Stomach (tissue), 9 donors: ENCODE data around the gene WDR87. TPM values are rescaled to one million over a fixed set of nuclear protein-coding genes. Genes with fewer than 3 reads are reported as not detected.

Source experiments
- DNase-seq, 2 donors: peaks; one replicate each; pipeline versions ENCODE4 v3.0.0 to v3.0.0-alpha.2; 2013 to 2019
- H3K27ac ChIP-seq, 5 donors: fragments of 200-600 bp in 4 of 5; sonication (generic) in 4 of 5; one replicate each; pipeline ENCODE4 v1.5.1; 2013 to 2019; ENCODE audit warnings: mild to moderate bottlenecking in 1 of 5, moderate library complexity in 1 of 5
- H3K27me3 ChIP-seq, 3 donors: fragments of 200-600 bp; sonication (generic); one replicate each; pipeline ENCODE4 v1.5.1; 2017 to 2019; ENCODE audit warnings: mixed run types in 1 of 3
- H3K36me3 ChIP-seq, 4 donors: fragments of 200-600 bp; sonication (generic); 1 replicate in 3 of 4; 2 replicates in 1 of 4; pipeline ENCODE4 v1.5.1; 2016 to 2019
- H3K4me1 ChIP-seq, 4 donors: fragments of 200-600 bp; sonication (generic); one replicate each; pipeline ENCODE4 v1.5.1; 2016 to 2019
- H3K4me3 ChIP-seq, 4 donors: fragments of 200-600 bp; sonication (generic) in 3 of 4; one replicate each; pipeline ENCODE4 v1.5.1; 2016 to 2019; ENCODE audit warnings: mild to moderate bottlenecking in 1 of 4
- H3K9me3 ChIP-seq, 4 donors: fragments of 200-600 bp; sonication (generic); one replicate each; pipeline ENCODE4 v1.5.1; 2016 to 2019
- CTCF ChIP-seq, 7 experiments: fragments of 450-650 bp in 4 of 7; fragments of 200-600 bp in 3 of 7; sonication (generic) in 3 of 7; IDR thresholded peaks; one replicate each; pipeline ENCODE4 v1.5.1; 2016 to 2019; ENCODE audit warnings: antibody characterized with exemption in 7 of 7, control low read depth in 2 of 7, mild to moderate bottlenecking in 1 of 7
- EP300 ChIP-seq: sonication (generic); formaldehyde crosslinking; IDR thresholded peaks from one replicate; pipeline ENCODE4 v1.6.1; 2017; ENCODE audit warnings: antibody characterized with exemption
- POLR2A ChIP-seq, 4 donors: fragments of 450-650 bp; IDR thresholded peaks; one replicate each; pipeline ENCODE4 v1.6.1; 2016; ENCODE audit warnings: antibody characterized with exemption in 4 of 4, control low read depth in 2 of 4, mild to moderate bottlenecking in 1 of 4, moderate library complexity in 1 of 4
- POLR2AphosphoS5 ChIP-seq, 3 donors: sonication (generic); formaldehyde crosslinking; IDR thresholded peaks; one replicate each; pipeline ENCODE4 v1.6.1; 2016; ENCODE audit warnings: antibody characterized with exemption in 3 of 3
- WGBS, 5 donors: extraction: QIAGEN DNeasy Blood & Tissue Kit in 3 of 5; methylation state at CpG; one replicate each; pipeline versions ENCODE4 v1.1.5 to v1.1.7; 2013 to 2018; 5-methylcytosine and 5-hydroxymethylcytosine counted together
- intact Hi-C: fragments of 100-400 bp; cut with DNase I; formaldehyde crosslinking; loops from one replicate; pipeline ENCODE4 v1.15.1; 2023; ENCODE audit warnings: low total_unique reads
- polyA plus RNA-seq, 3 donors: library from polyadenylated mRNA; stranded (reverse); fragments of 200-250 nt; gene quantifications; one replicate each; pipeline ENCODE4 v1.2.3, GENCODE V29; 2013
- total RNA-seq, 5 donors: library from RNA; depleted of rRNA; stranded (reverse); fragments of >200 nt; gene quantifications; one replicate each; pipeline versions ENCODE4 v1.1.0 to v1.2.3, GENCODE V29; 2014 to 2016
- donor health status: healthy with polysubstance abuse.
- donor health status: Bipolar disorder and iron deficiency.
- donor health status: healthy.

WDR87 gene
- total and polyA plus RNA-seq, 8 donors, result 0.14 TPM; not detected in 7

GRCh38 chr19:37947778-37948177 is 41.4 kb upstream of the WDR87 start:
- Histone ChIP-seq H3K27ac (no peak overlapping the region), H3K36me3 (no peaks in the 10 kb centered on the region), H3K4me1 (peaks cover 14 to 56% (median 23%) of the 10 kb centered on the region in 4 donors), H3K9me3 (no peaks in the 10 kb centered on the region), H3K27me3 (no peaks in the 10 kb centered on the region), H3K4me3 (no peak overlapping the region)
- WGBS, 5 donors, result 78 to 87% (median 85%) methylated on average over 5 of the region's 5 CpGs
- peak in 1 of 2 donors; percentile 24 for DNase-seq
- TF ChIP-seq EP300 (no peak), CTCF (IDR thresholded peaks at IDR 0.05) (no peak), POLR2AphosphoS5 (IDR thresholded peaks at IDR 0.05) (no peak)
- intact Hi-C loops, result no loop called here

GRCh38 chr19:37946132-37946531 is 39.7 kb upstream of the WDR87 start:
- Histone ChIP-seq H3K4me3 (no peak overlapping the region), H3K27ac (no peak overlapping the region), H3K36me3 (no peaks in the 10 kb centered on the region), H3K27me3 (no peaks in the 10 kb centered on the region), H3K4me1 (peaks cover 7 to 61% (median 33%) of the 10 kb centered on the region in 4 donors), H3K9me3 (no peaks in the 10 kb centered on the region)
- 96 to 98% (median 98%) methylated on average over 6 of the region's 6 CpGs for WGBS, 5 donors
- peak in 1 of 2 donors; percentile 11 for DNase-seq
- no peak for TF ChIP-seq CTCF (IDR thresholded peaks at IDR 0.05)
- no peak for TF ChIP-seq POLR2A (IDR thresholded peaks at IDR 0.05)
- TF ChIP-seq EP300, result no peak
- TF ChIP-seq POLR2AphosphoS5 (IDR thresholded peaks at IDR 0.05), result no peak
- intact Hi-C loops, result no loop called here

- 38 to 63% (median 51%) methylated on average over 5 of the region's 5 CpGs for WGBS, 5 donors
- H3K36me3 ChIP-seq, result peaks cover 0 to 6% (median 0%) of the 10 kb centered on the region in 4 donors
- intact Hi-C loops, result no loop called here
- H3K27me3 ChIP-seq, result no peaks in the 10 kb centered on the region
- H3K27ac ChIP-seq, result peak overlapping the region in 3 of 5 donors; percentile 9 to 25 (median 17)
- TF ChIP-seq POLR2A (IDR thresholded peaks at IDR 0.05) (no peak), POLR2AphosphoS5 (IDR thresholded peaks at IDR 0.05) (peak in 1 of 3 donors; percentile 34)
- peaks cover 7 to 58% (median 32%) of the 10 kb centered on the region in 4 donors for H3K4me1 ChIP-seq
- no peaks in the 10 kb centered on the region for H3K9me3 ChIP-seq
- peak; percentile 43 to 72 for DNase-seq
- no peak overlapping the region for H3K4me3 ChIP-seq
Observed at GRCh38 chr19:37943480-37943879, 37.1 kb upstream of the WDR87 start.

GRCh38 chr19:37942516-37942902 is 36.1 kb upstream of the WDR87 start:
- TF ChIP-seq POLR2AphosphoS5 (IDR thresholded peaks at IDR 0.05) (no peak), CTCF (IDR thresholded peaks at IDR 0.05) (no peak), EP300 (no peak), POLR2A (IDR thresholded peaks at IDR 0.05) (no peak)
- DNase-seq, result peak in 1 of 2 donors; percentile 2
- Histone ChIP-seq H3K9me3 (no peaks in the 10 kb centered on the region), H3K27ac (no peak overlapping the region), H3K36me3 (peaks cover 0 to 6% (median 0%) of the 10 kb centered on the region in 4 donors), H3K4me3 (no peak overlapping the region), H3K4me1 (peaks cover 7 to 55% (median 24%) of the 10 kb centered on the region in 4 donors), H3K27me3 (no peaks in the 10 kb centered on the region)
- intact Hi-C loops, result no loop called here
- WGBS, 5 donors, result 71 to 92% (median 89%) methylated on average over 6 of the region's 6 CpGs

DNA sequence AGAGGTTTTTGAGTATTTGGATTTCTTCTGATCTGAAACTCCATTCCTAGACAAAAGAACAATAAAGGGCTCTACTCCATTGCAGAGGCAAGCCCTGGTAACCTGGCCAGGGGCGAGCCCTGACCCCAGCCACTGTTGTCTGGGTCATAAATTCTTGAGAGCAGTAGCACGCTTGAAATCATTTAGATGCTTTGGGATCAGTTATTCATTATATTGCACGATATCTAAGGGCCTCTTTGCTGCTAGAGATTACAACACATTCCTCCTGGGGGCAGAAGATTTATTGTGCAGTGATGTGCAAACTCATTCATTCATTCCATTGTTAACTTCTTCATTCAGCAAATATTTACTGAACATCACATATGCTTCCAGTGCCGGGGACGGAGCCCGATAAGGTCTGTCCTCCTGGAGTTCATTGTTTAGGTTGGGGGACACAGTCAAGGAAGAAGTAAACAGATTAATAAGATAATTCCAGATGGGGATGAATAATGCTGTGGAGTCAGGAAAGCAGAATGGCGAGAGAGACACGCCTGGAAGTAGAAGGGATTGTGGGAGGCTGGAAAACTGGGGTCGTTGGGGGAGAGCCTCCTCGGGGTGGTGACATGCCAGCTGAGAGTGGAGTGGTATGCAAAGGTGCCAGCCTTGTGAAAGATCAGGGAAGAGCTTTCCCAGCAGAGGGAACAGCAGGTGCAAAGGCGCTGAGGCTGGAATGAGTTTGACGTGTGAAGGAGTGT is 35.6 kb upstream of the WDR87 start:
- Histone ChIP-seq H3K27ac (peak overlapping the region in 2 of 5 donors; percentile 20 to 21), H3K36me3 (peaks cover 0 to 6% (median 0%) of the 10 kb centered on the region in 4 donors), H3K9me3 (no peaks in the 10 kb centered on the region), H3K4me3 (no peak overlapping the region), H3K4me1 (peaks cover 11 to 55% (median 24%) of the 10 kb centered on the region in 4 donors), H3K27me3 (no peaks in the 10 kb centered on the region)
- TF ChIP-seq POLR2A (IDR thresholded peaks at IDR 0.05) (no peak), POLR2AphosphoS5 (IDR thresholded peaks at IDR 0.05) (no peak), EP300 (no peak), CTCF (IDR thresholded peaks at IDR 0.05) (no peak)
- 48 to 65% (median 57%) methylated on average over 10 to 12 of the region's 12 CpGs for WGBS, 5 donors
- no peak for DNase-seq
- intact Hi-C loops, result no loop called here
